OCI-LY7 (cell line): ENCODE measurements around the gene SEZ6. TPM values are rescaled to one million over a fixed set of nuclear protein-coding genes. Genes with fewer than 3 reads are reported as not detected.

Experiments
- BruUV-seq: library from RNA; stranded (reverse); fragments of 400-500 nt; replicated peaks from 2 replicates; lab custom pipeline; 2021; lab: Mats Ljungman, UMichigan
- CTCF ChIA-PET: fragments of 300-600 bp; sonication (Branson Sonifier 250); formaldehyde crosslinking; loops from one replicate; lab custom pipeline; 2022; ENCODE audit warnings: antibody characterized with exemption; ENCODE audit not compliant: unreplicated experiment; lab: Charles Lee
- POLR2A ChIA-PET: fragments of 300-600 bp; sonication (Branson Sonifier 250); formaldehyde crosslinking; loops from one replicate; lab custom pipeline; 2022; ENCODE audit warnings: antibody characterized with exemption; lab: Charles Lee
- DNase-seq: peaks from one replicate; pipeline ENCODE4 v3.0.0-alpha.2; 2015; ENCODE audit warnings: low spot score
- H2AFZ ChIP-seq: fragments of 200-600 bp; sonication (generic), shearing (Covaris generic); 2 replicates; pipeline ENCODE4 v1.6.1; 2014; ENCODE audit warnings: mild to moderate bottlenecking, antibody characterized with exemption, low read length, moderate library complexity
- H3K27ac ChIP-seq: fragments of 200-600 bp; sonication (generic); 2 replicates; pipeline ENCODE4 v1.5.1; 2014; ENCODE audit warnings: mixed run types, low read depth, mild to moderate bottlenecking, moderate library complexity, low read length, inconsistent platforms; ENCODE audit not compliant: poor library complexity, severe bottlenecking
- H3K36me3 ChIP-seq: fragments of 200-600 bp; sonication (generic); 2 replicates; pipeline ENCODE4 v1.6.1; 2014; ENCODE audit warnings: mild to moderate bottlenecking, antibody characterized with exemption, low read length, moderate library complexity, mixed read lengths; ENCODE audit not compliant: insufficient read depth
- H3K4me1 ChIP-seq: fragments of 200-600 bp; sonication (generic); 2 replicates; pipeline ENCODE4 v1.5.1; 2014; ENCODE audit warnings: mild to moderate bottlenecking, low read length; ENCODE audit not compliant: insufficient read depth, poor library complexity, severe bottlenecking
- H3K4me2 ChIP-seq: fragments of 200-600 bp; sonication (generic); 2 replicates; pipeline ENCODE4 v1.6.1; 2014; ENCODE audit warnings: mild to moderate bottlenecking, low read length
- H3K4me3 ChIP-seq: fragments of 200-600 bp; sonication (generic); 2 replicates; pipeline ENCODE4 v1.5.1; 2014; ENCODE audit warnings: mild to moderate bottlenecking, low read depth, low read length; ENCODE audit not compliant: poor library complexity, severe bottlenecking
- H3K79me2 ChIP-seq: fragments of 200-600 bp; sonication (generic); 2 replicates; pipeline ENCODE4 v1.6.1; 2016; ENCODE audit warnings: low read depth, mild to moderate bottlenecking, low read length, moderate library complexity, mixed read lengths; ENCODE audit not compliant: insufficient read depth
- H3K9me2 ChIP-seq: fragments of 200-600 bp; sonication (generic); 2 replicates; pipeline ENCODE4 v1.6.1; 2016; ENCODE audit warnings: mild to moderate bottlenecking, low read length, mixed read lengths; ENCODE audit not compliant: insufficient read depth
- H3K9me3 ChIP-seq: fragments of 200-600 bp; sonication (generic); 2 replicates; pipeline ENCODE4 v1.6.1; 2014; ENCODE audit warnings: mild to moderate bottlenecking, mixed run types, low read length, mixed read lengths
- H4K20me1 ChIP-seq: fragments of 200-600 bp; sonication (generic); 2 replicates; pipeline ENCODE4 v1.6.1; 2014; ENCODE audit warnings: mild to moderate bottlenecking, antibody characterized with exemption, low read length, moderate library complexity, mixed read lengths; ENCODE audit not compliant: insufficient read depth
- EZH2phosphoT487 ChIP-seq: fragments of 200-600 bp; sonication (generic); IDR thresholded peaks from 2 replicates; pipeline ENCODE4 v1.6.1; 2018; ENCODE audit warnings: low read depth, borderline replicate concordance, mild to moderate bottlenecking, mixed run types, antibody characterized with exemption, low read length, moderate library complexity, mixed read lengths
- intact Hi-C: fragments of 100-400 bp; cut with micrococcal nuclease; formaldehyde crosslinking; loops from one replicate; pipeline ENCODE4 v1.10.0; 2022; ENCODE audit not compliant: unreplicated experiment
- total RNA-seq, 2 experiments: library from RNA; depleted of rRNA in 1 of 2; stranded (reverse); fragments of >200 nt in 1 of 2; shearing (Covaris generic) in 1 of 2; gene quantifications; 2 replicates each; pipeline ENCODE4 v1.2.3, GENCODE V29; 2014 to 2022
- TF ChIP-seq, protein P1 (sequence below): fragments of 200-600 bp; sonication (generic); conservative IDR thresholded peaks from 2 replicates; pipeline ENCODE4 v1.5.1; 2014; ENCODE audit warnings: mild to moderate bottlenecking, antibody characterized with exemption, low read length, moderate library complexity, mixed read lengths

SEZ6 gene
- total RNA-seq, 2 experiments from 2014 or later: not detected

DNA sequence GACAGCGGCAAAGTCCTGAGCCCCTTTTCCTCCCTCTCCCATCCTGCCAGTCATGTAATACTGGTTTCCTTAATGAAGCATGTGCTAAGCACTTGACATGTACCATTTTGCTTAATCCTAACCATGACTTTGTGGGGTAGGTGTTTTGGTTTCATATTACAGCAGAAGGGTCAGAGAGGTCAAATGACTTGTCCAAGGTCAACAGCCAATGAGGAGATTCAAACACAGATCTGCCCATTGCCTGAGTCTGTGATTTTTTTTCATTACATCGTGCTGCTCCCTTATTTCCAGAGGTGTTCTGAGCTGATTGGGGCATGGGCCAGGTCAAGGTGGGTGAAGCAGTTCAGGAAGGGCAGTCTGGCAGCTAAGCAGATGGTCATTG is 36.9 kb downstream of the SEZ6 start:
- BruUV-seq: no TSS peak
- TF ChIP-seq EZH2phosphoT487: no peak

DNA sequence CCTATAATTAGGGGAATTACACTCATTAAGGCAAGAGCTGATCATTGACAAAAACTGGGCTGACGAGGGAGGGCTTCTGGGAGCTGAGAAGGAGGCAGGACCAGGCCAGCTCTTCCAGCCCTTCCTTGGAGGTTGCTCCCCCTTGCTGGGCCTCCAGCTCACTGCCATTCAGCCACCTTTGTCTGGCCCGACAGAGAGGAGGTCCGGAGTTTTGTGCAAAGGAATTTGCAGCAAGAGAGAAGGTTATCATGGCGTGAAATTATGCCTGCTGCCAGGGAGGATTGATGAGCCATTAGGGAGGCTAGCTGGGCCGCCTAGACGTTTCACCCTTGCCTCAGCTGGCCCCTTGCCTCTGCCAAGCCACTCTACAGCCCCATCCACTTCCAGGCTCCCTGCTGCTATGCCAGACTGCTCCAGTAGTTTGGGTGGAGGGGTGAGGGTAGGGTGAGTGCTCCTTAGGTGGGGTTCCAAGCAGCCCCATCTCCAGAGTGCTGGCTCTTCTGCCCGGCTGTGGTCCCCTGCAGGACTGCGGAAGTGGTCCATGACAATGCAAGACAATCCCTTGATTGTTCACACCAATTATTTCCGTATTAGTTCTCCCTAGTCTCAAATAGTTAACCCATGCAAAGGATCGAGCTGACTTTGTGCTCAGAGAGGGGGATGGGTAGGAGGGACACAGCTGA is 37.5 kb downstream of the SEZ6 start:
- intact Hi-C loops: no loop called here
- ChIA-PET CTCF (interaction anchor here (1.1 kb wide), 1 partner anchor 143 kb away, joined by 3 read pairs; no protein-coding TSS in a partner anchor), POLR2A (no interaction called here)
- no peak for TF ChIP-seq EZH2phosphoT487
- TF ChIP-seq, protein P1, sequence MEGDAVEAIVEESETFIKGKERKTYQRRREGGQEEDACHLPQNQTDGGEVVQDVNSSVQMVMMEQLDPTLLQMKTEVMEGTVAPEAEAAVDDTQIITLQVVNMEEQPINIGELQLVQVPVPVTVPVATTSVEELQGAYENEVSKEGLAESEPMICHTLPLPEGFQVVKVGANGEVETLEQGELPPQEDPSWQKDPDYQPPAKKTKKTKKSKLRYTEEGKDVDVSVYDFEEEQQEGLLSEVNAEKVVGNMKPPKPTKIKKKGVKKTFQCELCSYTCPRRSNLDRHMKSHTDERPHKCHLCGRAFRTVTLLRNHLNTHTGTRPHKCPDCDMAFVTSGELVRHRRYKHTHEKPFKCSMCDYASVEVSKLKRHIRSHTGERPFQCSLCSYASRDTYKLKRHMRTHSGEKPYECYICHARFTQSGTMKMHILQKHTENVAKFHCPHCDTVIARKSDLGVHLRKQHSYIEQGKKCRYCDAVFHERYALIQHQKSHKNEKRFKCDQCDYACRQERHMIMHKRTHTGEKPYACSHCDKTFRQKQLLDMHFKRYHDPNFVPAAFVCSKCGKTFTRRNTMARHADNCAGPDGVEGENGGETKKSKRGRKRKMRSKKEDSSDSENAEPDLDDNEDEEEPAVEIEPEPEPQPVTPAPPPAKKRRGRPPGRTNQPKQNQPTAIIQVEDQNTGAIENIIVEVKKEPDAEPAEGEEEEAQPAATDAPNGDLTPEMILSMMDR: no peak
- H3K9me2 ChIP-seq: no peaks in the 10 kb centered on the region
- no TSS peak for BruUV-seq
- no peak overlapping the region for H3K4me3 ChIP-seq
- H3K79me2 ChIP-seq: no peaks in the 10 kb centered on the region
- no peaks in the 10 kb centered on the region for H3K9me3 ChIP-seq
- H2AFZ ChIP-seq: no peak overlapping the region
- DNase-seq: no peak
- no peak overlapping the region for H3K27ac ChIP-seq
- H3K4me1 ChIP-seq: peaks cover 15% of the 10 kb centered on the region
- H3K4me2 ChIP-seq: no peak overlapping the region
- H4K20me1 ChIP-seq: no peaks in the 10 kb centered on the region
- no peaks in the 10 kb centered on the region for H3K36me3 ChIP-seq

More for the DNA sequence above, 36.9 kb downstream of the SEZ6 start:
- H2AFZ ChIP-seq: no peak overlapping the region
- no peak overlapping the region for H3K4me3 ChIP-seq
- H3K27ac ChIP-seq: no peak overlapping the region
- H3K4me1 ChIP-seq: peaks cover 15% of the 10 kb centered on the region
- intact Hi-C loops: no loop called here
- no peaks in the 10 kb centered on the region for H3K9me2 ChIP-seq
- no peaks in the 10 kb centered on the region for H3K9me3 ChIP-seq
- no peaks in the 10 kb centered on the region for H4K20me1 ChIP-seq
- POLR2A ChIA-PET: no interaction called here
- H3K79me2 ChIP-seq: no peaks in the 10 kb centered on the region
- H3K36me3 ChIP-seq: no peaks in the 10 kb centered on the region
- no peak for DNase-seq
- no peak overlapping the region for H3K4me2 ChIP-seq
- CTCF ChIA-PET: no interaction called here

DNA sequence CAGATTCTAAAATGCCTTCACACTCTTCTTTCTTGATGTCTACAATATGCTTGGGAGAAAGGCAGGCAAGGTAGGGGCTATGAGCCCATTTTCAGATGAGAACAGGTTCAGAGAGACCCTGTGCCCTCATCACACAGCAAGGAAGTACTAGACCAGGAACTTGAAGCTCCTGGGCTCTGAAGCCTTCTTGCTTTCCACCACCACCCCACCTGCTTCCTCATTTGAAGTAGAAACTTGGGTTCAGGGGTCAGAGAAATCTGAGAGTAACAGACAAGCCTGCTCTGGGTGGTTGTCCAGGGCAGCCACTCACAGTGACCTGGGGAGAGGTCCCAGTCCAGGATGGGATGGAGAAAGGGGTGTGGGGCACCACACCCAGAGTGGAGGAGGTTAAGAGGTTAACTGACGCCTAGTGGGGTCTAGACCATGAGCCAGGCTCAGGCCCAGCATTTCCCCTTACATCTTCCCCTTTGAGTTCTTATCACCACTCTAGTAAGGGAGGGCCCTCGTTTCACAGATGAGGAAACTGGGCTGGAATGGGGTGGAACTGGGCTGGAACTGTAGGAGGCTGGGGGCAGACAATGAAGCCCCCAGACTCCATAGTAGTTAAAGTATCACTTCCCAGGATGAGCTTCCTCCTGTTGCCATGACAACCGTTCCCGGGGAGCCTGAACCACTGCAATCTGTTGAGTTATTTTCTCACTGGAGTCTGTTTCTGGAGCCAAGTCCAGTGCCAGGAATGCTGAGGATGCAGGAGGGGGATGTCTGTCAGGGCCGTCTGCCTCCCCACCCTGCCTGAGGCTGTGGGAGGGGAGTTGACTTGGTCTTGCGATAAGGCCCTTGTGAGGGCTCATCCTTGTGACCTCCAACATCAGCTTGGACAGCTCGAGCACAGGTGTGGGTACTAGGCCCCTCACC is 38.4 kb downstream of the SEZ6 start:
- H3K79me2 ChIP-seq: no peaks in the 10 kb centered on the region
- ChIA-PET CTCF (interaction anchor here (1.1 kb wide), 1 partner anchor 144 kb away, joined by 3 read pairs; no protein-coding TSS in a partner anchor), POLR2A (no interaction called here)
- peak; percentile 46 for DNase-seq
- intact Hi-C loops: no loop called here
- H3K27ac ChIP-seq: no peak overlapping the region
- no peak overlapping the region for H3K4me3 ChIP-seq
- no peaks in the 10 kb centered on the region for H3K36me3 ChIP-seq
- TF ChIP-seq, protein P1: no peak
- TF ChIP-seq EZH2phosphoT487: no peak
- no peaks in the 10 kb centered on the region for H3K9me3 ChIP-seq
- no TSS peak for BruUV-seq
- peak overlapping the region; percentile 61; the same call in 1 of the 2 replicates for H2AFZ ChIP-seq
- H3K4me2 ChIP-seq: no peak overlapping the region
- H4K20me1 ChIP-seq: no peaks in the 10 kb centered on the region
- H3K9me2 ChIP-seq: no peaks in the 10 kb centered on the region
- peaks cover 15% of the 10 kb centered on the region for H3K4me1 ChIP-seq
